NCI-H2196 treated with DMSO at 0.1 percent for 48 hours (cell line): ENCODE results near the gene ARMH2.

Experiments
- DNase-seq: peaks from one replicate; lab custom pipeline; 2025; ENCODE audit not compliant: unreplicated experiment; lab: John Stamatoyannopoulos, UW

The ARMH2 gene

GRCh38 chr6:24821860-24822444, 23.2 kb upstream of the ARMH2 start:
- DNase-seq = no peak

GRCh38 chr6:24818346-24818745, 19.6 kb upstream of the ARMH2 start:
- no peak for DNase-seq

- DNase-seq = no peak
Measured at GRCh38 chr6:24809728-24810127, 11.0 kb upstream of the ARMH2 start.

- DNase-seq = no peak
Measured at GRCh38 chr6:24807584-24807983, 8.9 kb upstream of the ARMH2 start.

- DNase-seq = no peak
Measured at GRCh38 chr6:24802271-24803059, 3.7 kb upstream of the ARMH2 start.

- DNase-seq = no peak
Measured at GRCh38 chr6:24799541-24799915, 811 bp upstream of the ARMH2 start.

GRCh38 chr6:24797596-24798216, 1.0 kb downstream of the ARMH2 start:
- DNase-seq = no peak

GRCh38 chr6:24796616-24797290, 2.0 kb downstream of the ARMH2 start:
- no peak for DNase-seq

- no peak for DNase-seq
Measured at GRCh38 chr6:24795106-24795505, 3.6 kb downstream of the ARMH2 start.

- no peak for DNase-seq
Measured at GRCh38 chr6:24788031-24788665, 10.6 kb downstream of the ARMH2 start.

- no peak for DNase-seq
Measured at GRCh38 chr6:24780206-24780605, 18.5 kb downstream of the ARMH2 start.

GRCh38 chr6:24779416-24780016, 19.2 kb downstream of the ARMH2 start:
- no peak for DNase-seq

- DNase-seq = no peak
Measured at GRCh38 chr6:24778878-24779277, 19.8 kb downstream of the ARMH2 start.

- no peak for DNase-seq
Measured at GRCh38 chr6:24778121-24778520, 20.6 kb downstream of the ARMH2 start.

GRCh38 chr6:24777227-24777626, 21.5 kb downstream of the ARMH2 start:
- no peak for DNase-seq

- no peak for DNase-seq
Measured at GRCh38 chr6:24775520-24776058, 23.1 kb downstream of the ARMH2 start.

- DNase-seq = peak; percentile 94
Measured at GRCh38 chr6:24774696-24775519, 23.8 kb downstream of the ARMH2 start, which contains the start of gene GMNN. GMNN (plus strand) TSS chr6:24774937; CDS start chr6:24777247, 2,310 bp downstream.

- no peak for DNase-seq
Measured at GRCh38 chr6:24768361-24768760, 30.4 kb downstream of the ARMH2 start.

- DNase-seq = peak; percentile 2
Measured at GRCh38 chr6:24766680-24767462, 31.8 kb downstream of the ARMH2 start.
